CD4-positive, alpha-beta T cell (primary cell): ENCODE results near the gene BATF. TPM values are rescaled to one million over a fixed set of nuclear protein-coding genes. Genes with fewer than 3 reads are reported as not detected.
A peak's percentile ranks its signal among the peaks of the same experiment; 100 is the strongest.

ENCODE experiments used
- ATAC-seq: fragments of 200-7000 bp; cut with Tn5 transposase; one replicate; pipeline ENCODE4 v1.10.0; 2022; ENCODE audit warnings: mild to moderate bottlenecking; ENCODE audit not compliant: poor library complexity
- CTCF ChIA-PET: fragments of 350-600 bp; sonication (Branson Sonifier 250); formaldehyde crosslinking; loops from one replicate; lab custom pipeline; 2021; ENCODE audit warnings: antibody characterized with exemption, inconsistent platforms; lab: Charles Lee
- POLR2A ChIA-PET: fragments of 350-600 bp; sonication (Branson Sonifier 250); formaldehyde crosslinking; loops from one replicate; lab custom pipeline; 2021; ENCODE audit warnings: antibody characterized with exemption, inconsistent platforms; lab: Charles Lee
- DNase-seq, 14 experiments: peaks; one replicate each; pipeline ENCODE4 v3.0.0-alpha.2; 2013 to 2020; ENCODE audit warnings: mixed read lengths in 2 of 14
- H3K27ac ChIP-seq, 2 donors: one replicate each; pipeline versions ENCODE4 v1.5.1 to v1.7.0; 2013; ENCODE audit warnings: low read length in 2 of 2, low read depth in 1 of 2, mild to moderate bottlenecking in 1 of 2
- H3K27me3 ChIP-seq, 2 experiments: 1 replicate in 1 of 2; 2 replicates in 1 of 2; pipeline versions ENCODE4 v1.6.1 to v1.7.0; 2013; ENCODE audit warnings: low read length in 2 of 2, control low read depth in 1 of 2, mild to moderate bottlenecking in 1 of 2, moderate library complexity in 1 of 2; ENCODE audit not compliant: insufficient read depth in 2 of 2, control insufficient read depth in 1 of 2
- H3K36me3 ChIP-seq: one replicate; pipeline ENCODE4 v1.6.1; 2013; ENCODE audit warnings: low read length, control low read depth; ENCODE audit not compliant: insufficient read depth
- H3K4me1 ChIP-seq: one replicate; pipeline ENCODE4 v1.6.1; 2013; ENCODE audit warnings: low read length, control low read depth; ENCODE audit not compliant: insufficient read depth
- H3K4me3 ChIP-seq: one replicate; pipeline ENCODE4 v1.5.1; 2013; ENCODE audit warnings: mild to moderate bottlenecking, low read length, moderate library complexity
- H3K9me3 ChIP-seq, 2 experiments: 1 replicate in 1 of 2; 2 replicates in 1 of 2; pipeline versions ENCODE4 v1.6.1 to v1.7.0; 2013; ENCODE audit warnings: low read length in 2 of 2, mild to moderate bottlenecking in 2 of 2, control low read depth in 1 of 2, moderate library complexity in 1 of 2; ENCODE audit not compliant: control insufficient read depth in 1 of 2, insufficient read depth in 1 of 2
- H3K27ac Mint-ChIP-seq: one replicate; pipeline ENCODE4 v1.8.0; 2020; ENCODE audit warnings: mixed read lengths
- H3K27me3 Mint-ChIP-seq: one replicate; pipeline ENCODE4 v1.8.0; 2021; ENCODE audit warnings: mixed read lengths
- H3K36me3 Mint-ChIP-seq: one replicate; pipeline ENCODE4 v1.8.0; 2021; ENCODE audit warnings: low read depth, mixed read lengths
- H3K4me1 Mint-ChIP-seq: one replicate; pipeline ENCODE4 v1.8.0; 2021; ENCODE audit warnings: low read depth, mixed read lengths
- H3K4me3 Mint-ChIP-seq: one replicate; pipeline ENCODE4 v1.8.0; 2020; ENCODE audit warnings: mild to moderate bottlenecking, mixed read lengths
- H3K9me3 Mint-ChIP-seq: one replicate; pipeline ENCODE4 v1.8.0; 2020; ENCODE audit warnings: mixed read lengths
- CTCF ChIP-seq: fragments of 200-600 bp; IDR thresholded peaks from one replicate; pipeline ENCODE4 v1.8.0; 2022; ENCODE audit warnings: antibody characterized with exemption, mild to moderate bottlenecking
- intact Hi-C, 2 experiments: fragments of 100-400 bp; cut with DNase I in 1 of 2; cut with micrococcal nuclease in 1 of 2; formaldehyde crosslinking; loops; one replicate each; pipeline versions ENCODE4 v1.15.1 to v1.9.0; 2023 to 2025; cut with DNase I, micrococcal nuclease
- total RNA-seq, 174 experiments: library from RNA in 2 of 174; stranded (reverse) in 2 of 174; gene quantifications; one replicate each; pipeline ENCODE4 v1.2.3 and lab custom pipeline; 2021 to 2026

BATF gene
- total RNA-seq, 2 experiments from 2014 or later, result 6.7 to 7.8 TPM

- CTCF ChIA-PET, result interaction anchor here (0.6 to 3.9 kb wide), 21 partner anchors 9 to 405 kb away, joined by 3 to 47 read pairs (median 4); partner anchors contain the start of genes ERG28, TGFB3 and TTLL5
- peak overlapping the region; percentile 92 for H3K4me3 Mint-ChIP-seq
- Histone ChIP-seq H3K4me1 (peaks cover 28% of the 10 kb centered on the region), H3K4me3 (peak overlapping the region; percentile 81), H3K9me3 (no peaks in the 10 kb centered on the region), H3K27me3 (no peaks in the 10 kb centered on the region), H3K27ac (no peak overlapping the region), H3K36me3 (no peaks in the 10 kb centered on the region)
- TF ChIP-seq CTCF, result peak; percentile 83
- peaks cover 25% of the 10 kb centered on the region for H3K4me1 Mint-ChIP-seq
- DNase-seq, result peak; percentile 46 to 85 (median 67)
- ATAC-seq, result peak; percentile 85
- POLR2A ChIA-PET, result interaction anchor here (1.2 to 3.1 kb wide), 6 partner anchors 16 to 405 kb away, joined by 3 to 23 read pairs (median 6); partner anchors contain the start of genes BATF, ERG28 and TTLL5
- intact Hi-C loops, result loop anchor here (1.0 to 10.0 kb wide), 3 partner anchors 77 to 407 kb away; partner anchors contain the start of genes IFT43 (in 1 of the 2) and TGFB3 (in 1 of the 2)
- peak overlapping the region; percentile 64 for H3K27ac Mint-ChIP-seq
- no peaks in the 10 kb centered on the region for H3K9me3 Mint-ChIP-seq
- H3K36me3 Mint-ChIP-seq, result no peaks in the 10 kb centered on the region
- H3K27me3 Mint-ChIP-seq, result no peaks in the 10 kb centered on the region
These were observed 55.4 kb downstream of the BATF start for GRCh38 chr14:75577729-75578101.

GRCh38 chr14:75578102-75578785 is 56.0 kb downstream of the BATF start, which contains the start of gene FLVCR2:
Gene FLVCR2, plus strand, starts transcription at chr14:75578620. Its CDS starts 353 bp downstream, at chr14:75578973.
- no peaks in the 10 kb centered on the region for H3K9me3 Mint-ChIP-seq
- CTCF ChIA-PET, result interaction anchor here (0.6 to 3.9 kb wide), 21 partner anchors 9 to 404 kb away, joined by 3 to 47 read pairs (median 4); partner anchors contain the start of genes ERG28, TGFB3 and TTLL5
- Histone ChIP-seq H3K36me3 (no peaks in the 10 kb centered on the region), H3K27me3 (no peaks in the 10 kb centered on the region), H3K9me3 (no peaks in the 10 kb centered on the region), H3K27ac (no peak within 1 kb of the TSS), H3K4me1 (peaks cover 28% of the 10 kb centered on the region), H3K4me3 (peak within 1 kb of the TSS; percentile 81)
- no peaks in the 10 kb centered on the region for H3K36me3 Mint-ChIP-seq
- DNase-seq (peak; percentile 30 to 82 (median 56)), ATAC-seq (peak; percentile 66)
- H3K4me3 Mint-ChIP-seq, result peak within 1 kb of the TSS; percentile 92
- H3K27ac Mint-ChIP-seq, result peak within 1 kb of the TSS; percentile 64
- no peaks in the 10 kb centered on the region for H3K27me3 Mint-ChIP-seq
- intact Hi-C loops, result loop anchor here in 1 of 2 experiments (10.0 kb wide), 1 partner anchor 407 kb away; the partner anchor contains the start of genes IFT43 and TGFB3
- H3K4me1 Mint-ChIP-seq, result peaks cover 25% of the 10 kb centered on the region
- POLR2A ChIA-PET, result interaction anchor here (1.0 to 3.1 kb wide), 7 partner anchors 17 to 404 kb away, joined by 3 to 23 read pairs (median 5); partner anchors contain the start of genes BATF, ERG28 and TTLL5
- no peak for TF ChIP-seq CTCF

DNA sequence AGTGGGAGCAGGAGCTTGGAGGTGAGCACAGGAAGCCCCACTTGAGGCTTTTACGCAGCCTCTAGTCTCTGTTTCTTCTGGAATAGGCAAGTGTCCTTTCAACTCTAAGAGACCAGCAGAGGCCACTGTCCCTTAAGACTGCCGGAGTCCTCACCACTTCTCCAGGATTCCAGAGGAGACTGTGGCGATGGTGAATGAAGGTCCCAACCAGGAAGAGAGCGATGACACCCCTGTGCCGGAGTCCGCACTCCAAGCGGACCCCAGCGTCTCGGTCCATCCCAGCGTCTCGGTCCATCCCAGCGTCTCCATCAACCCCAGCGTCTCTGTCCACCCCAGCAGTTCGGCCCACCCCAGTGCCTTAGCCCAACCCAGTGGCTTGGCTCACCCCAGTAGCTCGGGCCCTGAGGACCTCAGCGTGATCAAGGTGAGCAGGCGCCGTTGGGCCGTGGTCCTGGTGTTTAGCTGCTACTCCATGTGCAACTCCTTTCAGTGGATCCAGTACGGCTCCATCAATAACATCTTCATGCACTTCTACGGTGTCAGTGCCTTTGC is 56.6 kb downstream of the BATF start:
- Mint-ChIP-seq H3K9me3 (no peaks in the 10 kb centered on the region), H3K27ac (no peak overlapping the region), H3K36me3 (no peaks in the 10 kb centered on the region), H3K4me1 (peaks cover 25% of the 10 kb centered on the region), H3K4me3 (peak overlapping the region; percentile 92), H3K27me3 (no peaks in the 10 kb centered on the region)
- Histone ChIP-seq H3K27me3 (no peaks in the 10 kb centered on the region), H3K9me3 (no peaks in the 10 kb centered on the region), H3K27ac (no peak overlapping the region), H3K4me3 (peak overlapping the region; percentile 81), H3K36me3 (no peaks in the 10 kb centered on the region), H3K4me1 (peaks cover 28% of the 10 kb centered on the region)
- ChIA-PET POLR2A (interaction anchor here (0.8 to 3.1 kb wide), 6 partner anchors 40 to 404 kb away, joined by 3 to 23 read pairs (median 4); partner anchors contain the start of genes BATF, ERG28 and TTLL5), CTCF (interaction anchor here (1.0 to 3.9 kb wide), 3 partner anchors 18 to 77 kb away, joined by 3 to 47 read pairs (median 6); no protein-coding TSS in a partner anchor)
- ATAC-seq, result peak; percentile 19
- peak in 1 of 14 experiments; percentile 28 for DNase-seq
- intact Hi-C loops, result loop anchor here in 1 of 2 experiments (10.0 kb wide), 1 partner anchor 406 kb away; the partner anchor contains the start of genes IFT43 and TGFB3
- no peak for TF ChIP-seq CTCF
